Ovary (tissue), 3 donors: ENCODE results near the gene YAF2.

ENCODE experiments used
- POLR2A ChIP-seq: fragments of 450-650 bp; IDR thresholded peaks from one replicate; pipeline ENCODE4 v1.6.1; 2017; ENCODE audit warnings: antibody characterized with exemption, mild to moderate bottlenecking, moderate library complexity
- TF ChIP-seq, protein P1 (sequence below), 3 donors: fragments of 450-650 bp in 2 of 3; fragments of 200-600 bp in 1 of 3; IDR thresholded peaks; one replicate each; pipeline versions ENCODE4 v1.5.1 to v1.8.0; 2016 to 2022; ENCODE audit warnings: antibody characterized with exemption in 3 of 3, mild to moderate bottlenecking in 1 of 3
- donor health status: DM: no; HTN: no; CAD: no.

GRCh38 chr12:42125388-42125767, 112.7 kb downstream of the YAF2 start:
- TF ChIP-seq, protein P1, sequence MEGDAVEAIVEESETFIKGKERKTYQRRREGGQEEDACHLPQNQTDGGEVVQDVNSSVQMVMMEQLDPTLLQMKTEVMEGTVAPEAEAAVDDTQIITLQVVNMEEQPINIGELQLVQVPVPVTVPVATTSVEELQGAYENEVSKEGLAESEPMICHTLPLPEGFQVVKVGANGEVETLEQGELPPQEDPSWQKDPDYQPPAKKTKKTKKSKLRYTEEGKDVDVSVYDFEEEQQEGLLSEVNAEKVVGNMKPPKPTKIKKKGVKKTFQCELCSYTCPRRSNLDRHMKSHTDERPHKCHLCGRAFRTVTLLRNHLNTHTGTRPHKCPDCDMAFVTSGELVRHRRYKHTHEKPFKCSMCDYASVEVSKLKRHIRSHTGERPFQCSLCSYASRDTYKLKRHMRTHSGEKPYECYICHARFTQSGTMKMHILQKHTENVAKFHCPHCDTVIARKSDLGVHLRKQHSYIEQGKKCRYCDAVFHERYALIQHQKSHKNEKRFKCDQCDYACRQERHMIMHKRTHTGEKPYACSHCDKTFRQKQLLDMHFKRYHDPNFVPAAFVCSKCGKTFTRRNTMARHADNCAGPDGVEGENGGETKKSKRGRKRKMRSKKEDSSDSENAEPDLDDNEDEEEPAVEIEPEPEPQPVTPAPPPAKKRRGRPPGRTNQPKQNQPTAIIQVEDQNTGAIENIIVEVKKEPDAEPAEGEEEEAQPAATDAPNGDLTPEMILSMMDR (IDR thresholded peaks at IDR 0.05) = no peak
- no peak for TF ChIP-seq POLR2A
